ENCODE data around the gene NPAS1.

- TF ChIP-seq EZH2phosphoT487 (IDR thresholded peaks at IDR 0.05; ENCODE audit: low read depth, severe bottlenecking, unreplicated experiment), result no peak
- TF ChIP-seq EZH2 (IDR thresholded peaks at IDR 0.05; ENCODE audit: borderline replicate concordance), result no peak
- no peak for TF ChIP-seq CTCF (IDR thresholded peaks at IDR 0.05; ENCODE audit: poor library complexity)
These were observed 61.5 kb downstream of the NPAS1 start for GRCh38 chr19:47081095-47081494.
